Measurements from ENCODE around the gene SEMA3D. TPM values are rescaled to one million over a fixed set of nuclear protein-coding genes. Genes with fewer than 3 reads are reported as not detected.

SEMA3D gene
- polyA plus RNA-seq, 2 of the 4 experiments (the other 2 are of a cell fraction), result 0.04 to 0.13 TPM

DNA sequence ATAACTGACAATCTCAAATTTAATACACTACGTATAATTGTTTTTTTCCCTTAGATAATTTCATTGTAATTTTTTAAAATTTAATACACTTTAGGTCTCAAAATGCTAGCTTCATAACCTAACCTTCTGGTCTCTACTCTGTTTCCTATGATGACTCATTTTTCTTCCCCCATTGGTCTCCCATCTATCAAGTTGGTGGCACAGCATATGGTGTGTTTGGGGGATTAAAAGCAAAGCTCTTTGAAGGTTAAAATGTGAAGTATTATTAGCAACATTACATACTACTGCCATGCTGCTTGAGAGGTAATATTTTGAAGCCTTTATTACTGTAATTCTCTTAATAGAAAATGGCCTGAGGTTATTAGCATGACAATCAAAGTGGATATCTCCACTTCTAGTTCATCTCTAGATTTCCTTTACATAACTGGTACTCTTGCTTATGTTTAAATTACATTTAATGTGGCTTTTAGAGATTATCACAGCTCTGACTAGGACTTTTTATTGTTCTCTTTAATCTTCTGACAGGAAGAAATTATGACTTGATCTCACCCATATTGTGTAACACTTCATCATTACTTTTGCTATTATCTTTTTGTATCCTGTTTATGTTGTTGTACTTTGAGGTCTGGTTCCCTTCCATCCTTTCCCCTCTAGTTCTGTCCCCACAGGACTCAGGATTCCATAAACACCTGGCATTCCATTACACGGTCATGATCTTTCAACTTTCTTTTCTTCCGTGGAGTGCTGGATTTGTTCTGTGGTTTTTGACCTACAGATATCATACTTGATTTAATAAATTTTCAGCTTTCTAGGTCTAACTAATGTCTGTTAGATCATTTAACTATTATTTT lies 185.1 kb downstream of the SEMA3D start:
- POLR2A ChIA-PET, result no interaction called here
- 85% methylated on average over 3 of the region's 3 CpGs for WGBS (ENCODE audit: missing lambda C conversion rate)
- no peak overlapping the region for H3K4me2 ChIP-seq
- no peak overlapping the region for H3K27ac ChIP-seq
- H3K9me3 ChIP-seq, result no peaks in the 10 kb centered on the region
- ATAC-seq, result no peak
- FAIRE-seq, result no peak
- peaks cover 11% of the 10 kb centered on the region; the same call in 2 of the 3 replicates for H3K4me1 ChIP-seq
- no peak for DNase-seq (ENCODE audit: low read depth in 1 of 2, low spot score in 1 of 2)
- no peak overlapping the region for H3K4me3 ChIP-seq
- CTCF ChIA-PET, result no interaction called here
- no peak for TF ChIP-seq RARB (CRISPR knock-in tag; IDR thresholded peaks at IDR 0.05)
- TF ChIP-seq MAFK (IDR thresholded peaks at IDR 0.05; ENCODE audit: partially characterized antibody), result no peak

DNA sequence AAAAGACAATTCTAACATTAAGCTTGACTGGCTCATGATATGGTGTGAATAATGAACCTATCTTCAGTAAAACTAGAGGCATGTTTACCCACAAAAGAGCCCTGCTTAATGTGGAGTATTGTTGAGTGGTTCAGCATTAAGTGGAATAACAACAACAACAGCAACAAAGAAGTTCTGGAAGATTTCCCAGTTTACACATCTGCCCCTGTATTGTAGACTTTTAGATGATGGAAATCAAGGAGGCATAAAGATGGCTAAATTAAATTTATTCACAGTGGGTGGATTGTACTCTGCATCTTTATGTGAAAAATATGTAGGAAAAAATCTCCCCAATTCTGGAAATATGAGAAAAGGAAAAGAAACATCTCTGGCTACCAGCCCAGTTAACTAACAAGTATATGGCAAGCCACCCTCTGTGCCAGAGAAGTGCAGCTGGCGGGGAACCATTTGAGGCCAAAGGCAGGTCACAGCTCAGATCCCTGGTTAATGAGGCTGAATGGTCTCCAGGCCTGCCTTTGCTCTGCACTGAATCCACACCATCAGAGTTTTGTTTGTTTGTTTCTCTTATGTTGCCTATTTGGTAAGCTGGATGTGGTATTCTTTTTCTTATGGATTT lies 186.0 kb downstream of the SEMA3D start:
- no peak overlapping the region for H3K27ac ChIP-seq
- DNase-seq (ENCODE audit: low read depth in 1 of 2, low spot score in 1 of 2) (no peak), ATAC-seq (no peak), FAIRE-seq (no peak)
- no peak overlapping the region for H3K4me3 ChIP-seq
- peaks cover 9% of the 10 kb centered on the region; the same call in 2 of the 3 replicates for H3K4me1 ChIP-seq
- H3K9me3 ChIP-seq, result no peaks in the 10 kb centered on the region
- no peak overlapping the region for H3K4me2 ChIP-seq
- TF ChIP-seq POLR2AphosphoS2 (conservative IDR thresholded peaks at IDR 0.05; ENCODE audit: low read length) (no peak), FOSL2 (IDR thresholded peaks at IDR 0.05) (no peak), FOSL2 (CRISPR knock-in tag; IDR thresholded peaks at IDR 0.05) (no peak), KDM1A (IDR thresholded peaks at IDR 0.05; ENCODE audit: low read depth) (no peak), NR3C1 (IDR thresholded peaks at IDR 0.05) (no peak), RFX5 (IDR thresholded peaks at IDR 0.05) (no peak), HDAC2 (IDR thresholded peaks at IDR 0.05) (no peak), JUNB (IDR thresholded peaks at IDR 0.05) (no peak), KDM5A (IDR thresholded peaks at IDR 0.05) (no peak), RAD21 (conservative IDR thresholded peaks at IDR 0.05 in 1 of 2, IDR thresholded peaks at IDR 0.05 in 1 of 2) (no peak), RARB (CRISPR knock-in tag; IDR thresholded peaks at IDR 0.05) (no peak), EHF (CRISPR knock-in tag; IDR thresholded peaks at IDR 0.05) (no peak), SREBF2 (IDR thresholded peaks at IDR 0.05) (no peak), CHD2 (IDR thresholded peaks at IDR 0.05; ENCODE audit: low read length, partially characterized antibody) (no peak), POLR2A (IDR thresholded peaks at IDR 0.05; ENCODE audit: low read length) (no peak)
- TF ChIP-seq, protein P1, sequence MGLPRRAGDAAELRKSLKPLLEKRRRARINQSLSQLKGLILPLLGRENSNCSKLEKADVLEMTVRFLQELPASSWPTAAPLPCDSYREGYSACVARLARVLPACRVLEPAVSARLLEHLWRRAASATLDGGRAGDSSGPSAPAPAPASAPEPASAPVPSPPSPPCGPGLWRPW (IDR thresholded peaks at IDR 0.05), result no peak
- TF ChIP-seq, protein P2, sequence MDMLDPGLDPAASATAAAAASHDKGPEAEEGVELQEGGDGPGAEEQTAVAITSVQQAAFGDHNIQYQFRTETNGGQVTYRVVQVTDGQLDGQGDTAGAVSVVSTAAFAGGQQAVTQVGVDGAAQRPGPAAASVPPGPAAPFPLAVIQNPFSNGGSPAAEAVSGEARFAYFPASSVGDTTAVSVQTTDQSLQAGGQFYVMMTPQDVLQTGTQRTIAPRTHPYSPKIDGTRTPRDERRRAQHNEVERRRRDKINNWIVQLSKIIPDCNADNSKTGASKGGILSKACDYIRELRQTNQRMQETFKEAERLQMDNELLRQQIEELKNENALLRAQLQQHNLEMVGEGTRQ (IDR thresholded peaks at IDR 0.05), result no peak
- TF ChIP-seq, protein P3, sequence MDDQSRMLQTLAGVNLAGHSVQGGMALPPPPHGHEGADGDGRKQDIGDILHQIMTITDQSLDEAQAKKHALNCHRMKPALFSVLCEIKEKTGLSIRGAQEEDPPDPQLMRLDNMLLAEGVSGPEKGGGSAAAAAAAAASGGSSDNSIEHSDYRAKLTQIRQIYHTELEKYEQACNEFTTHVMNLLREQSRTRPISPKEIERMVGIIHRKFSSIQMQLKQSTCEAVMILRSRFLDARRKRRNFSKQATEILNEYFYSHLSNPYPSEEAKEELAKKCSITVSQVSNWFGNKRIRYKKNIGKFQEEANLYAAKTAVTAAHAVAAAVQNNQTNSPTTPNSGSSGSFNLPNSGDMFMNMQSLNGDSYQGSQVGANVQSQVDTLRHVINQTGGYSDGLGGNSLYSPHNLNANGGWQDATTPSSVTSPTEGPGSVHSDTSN (IDR thresholded peaks at IDR 0.05), result no peak
- TF ChIP-seq, protein P4, sequence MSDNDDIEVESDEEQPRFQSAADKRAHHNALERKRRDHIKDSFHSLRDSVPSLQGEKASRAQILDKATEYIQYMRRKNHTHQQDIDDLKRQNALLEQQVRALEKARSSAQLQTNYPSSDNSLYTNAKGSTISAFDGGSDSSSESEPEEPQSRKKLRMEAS (IDR thresholded peaks at IDR 0.05), result no peak
- 80% methylated on average over 1 of the region's 1 CpG for WGBS (ENCODE audit: missing lambda C conversion rate)
- ChIA-PET POLR2A (no interaction called here), CTCF (no interaction called here)

DNA sequence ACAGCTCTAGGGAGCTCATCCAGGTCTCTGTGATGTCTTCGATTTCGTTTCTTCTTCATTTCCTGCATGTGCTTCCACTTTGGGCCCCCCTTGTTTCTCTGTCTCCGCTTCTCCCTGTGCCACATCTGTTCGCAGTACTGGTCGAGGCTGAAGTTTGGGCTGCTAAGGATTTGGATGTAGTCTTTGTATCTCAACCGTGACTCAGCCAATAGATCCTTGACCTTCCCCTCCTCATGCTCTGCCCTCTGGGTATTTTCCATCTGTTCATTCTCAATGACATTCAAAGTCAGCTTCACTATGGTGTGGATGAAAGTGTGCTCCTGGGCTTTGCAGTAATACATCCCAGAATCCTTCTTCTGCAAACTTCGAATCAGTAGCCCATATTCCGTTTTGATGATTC lies 187.4 kb downstream of the SEMA3D start:
- ATAC-seq (no peak), FAIRE-seq (no peak), DNase-seq (ENCODE audit: low read depth in 1 of 2, low spot score in 1 of 2) (no peak)
- no peak overlapping the region for H3K27ac ChIP-seq
- H3K4me1 ChIP-seq, result peaks cover 4% of the 10 kb centered on the region; the same call in 2 of the 3 replicates
- H3K9me3 ChIP-seq, result no peaks in the 10 kb centered on the region
- TF ChIP-seq ZC3H11A (IDR thresholded peaks at IDR 0.05), result no peak
- no peak for TF ChIP-seq NPAS2 (CRISPR knock-in tag; IDR thresholded peaks at IDR 0.05; ENCODE audit: borderline replicate concordance)
- no peak for TF ChIP-seq HEYL (CRISPR knock-in tag; IDR thresholded peaks at IDR 0.05)
- no peak for TF ChIP-seq NFE2L2 (conservative IDR thresholded peaks at IDR 0.05; ENCODE audit: low read length)
- no peak for TF ChIP-seq HOXB5 (CRISPR knock-in tag; IDR thresholded peaks at IDR 0.05)
- TF ChIP-seq JUN (IDR thresholded peaks at IDR 0.05), result no peak
- no peak for TF ChIP-seq MYC (IDR thresholded peaks at IDR 0.05; ENCODE audit: borderline replicate concordance, low read length)
- TF ChIP-seq, protein P1 (IDR thresholded peaks at IDR 0.05), result no peak
- no peak for TF ChIP-seq MAZ (IDR thresholded peaks at IDR 0.05; ENCODE audit: borderline replicate concordance, low read depth, low read length)
- TF ChIP-seq RNF2 (IDR thresholded peaks at IDR 0.05; ENCODE audit: borderline replicate concordance, low read depth), result no peak
- TF ChIP-seq EHMT2 (IDR thresholded peaks at IDR 0.05; ENCODE audit: low read depth), result no peak
- no peak for TF ChIP-seq EP300 (IDR thresholded peaks at IDR 0.05)
- no peak for TF ChIP-seq TP53 (CRISPR knock-in tag; IDR thresholded peaks at IDR 0.05)
- TF ChIP-seq CBX2 (IDR thresholded peaks at IDR 0.05; ENCODE audit: borderline replicate concordance, low read depth), result no peak
- TF ChIP-seq MAFK (IDR thresholded peaks at IDR 0.05; ENCODE audit: partially characterized antibody), result no peak
- H3K4me3 ChIP-seq, result no peak overlapping the region
- ChIA-PET CTCF (interaction anchor here (1.3 kb wide), 2 partner anchors 23 to 1063 kb away, joined by 5 read pairs; no protein-coding TSS in a partner anchor), POLR2A (no interaction called here)
- no peak overlapping the region for H3K4me2 ChIP-seq
- WGBS (ENCODE audit: missing lambda C conversion rate), result 81% methylated on average over 8 of the region's 8 CpGs
